Mucosa of stomach (tissue), 1 donor: ENCODE results near the gene CAMSAP3.

Source experiments
- H3K27me3 ChIP-seq: one replicate; pipeline ENCODE4 v1.7.0; 2013; ENCODE audit warnings: mild to moderate bottlenecking, low read length; ENCODE audit not compliant: control insufficient read depth, insufficient read depth
- H3K36me3 ChIP-seq: one replicate; pipeline ENCODE4 v1.7.0; 2013; ENCODE audit warnings: low read length; ENCODE audit not compliant: control insufficient read depth, insufficient read depth
- H3K4me1 ChIP-seq: one replicate; pipeline ENCODE4 v1.7.0; 2013; ENCODE audit warnings: mild to moderate bottlenecking, low read length; ENCODE audit not compliant: control insufficient read depth, insufficient read depth
- H3K4me3 ChIP-seq: one replicate; pipeline ENCODE4 v1.7.0; 2013; ENCODE audit warnings: low read length
- H3K9ac ChIP-seq: one replicate; pipeline ENCODE4 v1.7.0; 2013; ENCODE audit warnings: mild to moderate bottlenecking, low read length, moderate library complexity
- H3K9me3 ChIP-seq: one replicate; pipeline ENCODE4 v1.7.0; 2013; ENCODE audit warnings: mild to moderate bottlenecking, low read length, moderate library complexity; ENCODE audit not compliant: control insufficient read depth
- donor health status: Pancreatic carcinoma.

The CAMSAP3 gene

GRCh38 chr19:7633698-7634097 is 38.0 kb downstream of the CAMSAP3 start, which contains the start of gene PCP2:
PCP2 (minus strand) TSS chr19:7633719; CDS start chr19:7633457, 262 bp downstream.
- H3K9ac ChIP-seq: no peak within 1 kb of the TSS
- no peak within 1 kb of the TSS for H3K4me3 ChIP-seq
- H3K9me3 ChIP-seq: no peaks in the 10 kb centered on the region
- peaks cover 21% of the 10 kb centered on the region for H3K4me1 ChIP-seq
- no peaks in the 10 kb centered on the region for H3K36me3 ChIP-seq
- H3K27me3 ChIP-seq: no peaks in the 10 kb centered on the region

- Histone ChIP-seq H3K27me3 (no peaks in the 10 kb centered on the region), H3K4me1 (peaks cover 12% of the 10 kb centered on the region), H3K9me3 (no peaks in the 10 kb centered on the region), H3K9ac (no peak overlapping the region), H3K4me3 (no peak overlapping the region), H3K36me3 (peaks cover 11% of the 10 kb centered on the region)
These were observed 40.0 kb downstream of the CAMSAP3 start for GRCh38 chr19:7635670-7636069.

GRCh38 chr19:7636317-7636690 is 40.6 kb downstream of the CAMSAP3 start:
- no peak overlapping the region for H3K4me3 ChIP-seq
- no peak overlapping the region for H3K9ac ChIP-seq
- peaks cover 8% of the 10 kb centered on the region for H3K4me1 ChIP-seq
- no peaks in the 10 kb centered on the region for H3K9me3 ChIP-seq
- no peaks in the 10 kb centered on the region for H3K27me3 ChIP-seq
- H3K36me3 ChIP-seq: peaks cover 11% of the 10 kb centered on the region

- H3K9ac ChIP-seq: peak within 1 kb of the TSS; percentile 93
- no peaks in the 10 kb centered on the region for H3K27me3 ChIP-seq
- peak within 1 kb of the TSS; percentile 88 for H3K4me3 ChIP-seq
- peaks cover 8% of the 10 kb centered on the region for H3K4me1 ChIP-seq
- H3K36me3 ChIP-seq: peaks cover 11% of the 10 kb centered on the region
- H3K9me3 ChIP-seq: no peaks in the 10 kb centered on the region
These were observed 41.2 kb downstream of the CAMSAP3 start, which contains the start of gene STXBP2 for GRCh38 chr19:7636691-7637373. STXBP2 (plus strand) TSS chr19:7637110; CDS start chr19:7637150, 40 bp downstream.

- H3K27me3 ChIP-seq: no peaks in the 10 kb centered on the region
- H3K9me3 ChIP-seq: no peaks in the 10 kb centered on the region
- H3K4me3 ChIP-seq: peak overlapping the region; percentile 88
- peaks cover 11% of the 10 kb centered on the region for H3K36me3 ChIP-seq
- H3K9ac ChIP-seq: peak overlapping the region; percentile 93
- peaks cover 8% of the 10 kb centered on the region for H3K4me1 ChIP-seq
These were observed 42.0 kb downstream of the CAMSAP3 start for GRCh38 chr19:7637374-7638256.

GRCh38 chr19:7638802-7639465 is 43.3 kb downstream of the CAMSAP3 start:
- Histone ChIP-seq H3K9ac (no peak overlapping the region), H3K27me3 (no peaks in the 10 kb centered on the region), H3K9me3 (no peaks in the 10 kb centered on the region)

GRCh38 chr19:7639863-7640348 is 44.2 kb downstream of the CAMSAP3 start:
- H3K27me3 ChIP-seq: no peaks in the 10 kb centered on the region

More at GRCh38 chr19:7638802-7639465, 43.3 kb downstream of the CAMSAP3 start:
- Histone ChIP-seq H3K4me3 (no peak overlapping the region), H3K4me1 (peaks cover 8% of the 10 kb centered on the region), H3K36me3 (peaks cover 11% of the 10 kb centered on the region)

GRCh38 chr19:7640803-7641202 is 45.1 kb downstream of the CAMSAP3 start:
- Histone ChIP-seq H3K4me3 (no peak overlapping the region), H3K9me3 (no peaks in the 10 kb centered on the region), H3K4me1 (peaks cover 8% of the 10 kb centered on the region), H3K9ac (no peak overlapping the region), H3K36me3 (peaks cover 11% of the 10 kb centered on the region), H3K27me3 (no peaks in the 10 kb centered on the region)

More at GRCh38 chr19:7639863-7640348, 44.2 kb downstream of the CAMSAP3 start:
- peaks cover 8% of the 10 kb centered on the region for H3K4me1 ChIP-seq
- H3K9ac ChIP-seq: no peak overlapping the region
- no peaks in the 10 kb centered on the region for H3K9me3 ChIP-seq
- no peak overlapping the region for H3K4me3 ChIP-seq
- peaks cover 11% of the 10 kb centered on the region for H3K36me3 ChIP-seq

- Histone ChIP-seq H3K4me3 (no peak overlapping the region), H3K9ac (no peak overlapping the region), H3K27me3 (no peaks in the 10 kb centered on the region), H3K36me3 (peaks cover 11% of the 10 kb centered on the region), H3K9me3 (no peaks in the 10 kb centered on the region), H3K4me1 (peaks cover 8% of the 10 kb centered on the region)
These were observed 45.9 kb downstream of the CAMSAP3 start for GRCh38 chr19:7641290-7642276.

- Histone ChIP-seq H3K27me3 (no peaks in the 10 kb centered on the region), H3K4me1 (peaks cover 6% of the 10 kb centered on the region), H3K36me3 (peaks cover 11% of the 10 kb centered on the region), H3K4me3 (no peak overlapping the region), H3K9me3 (no peaks in the 10 kb centered on the region), H3K9ac (no peak overlapping the region)
These were observed 46.8 kb downstream of the CAMSAP3 start for GRCh38 chr19:7642295-7643030.
